H9 (cell line): Measurements from ENCODE around the gene NAGLU. TPM values are rescaled to one million over a fixed set of nuclear protein-coding genes. Genes with fewer than 3 reads are reported as not detected.
A peak's percentile ranks its signal among the peaks of the same experiment; 100 is the strongest.

Experiments used
- DNase-seq: peaks from one replicate; pipeline ENCODE4 v3.0.0-alpha.2; 2017
- H2AFZ ChIP-seq: one replicate; pipeline ENCODE4 v1.6.1; 2013; ENCODE audit warnings: mild to moderate bottlenecking, low read length, control low read depth, moderate library complexity
- H2AK5ac ChIP-seq: 2 replicates; pipeline ENCODE4 v1.6.1; 2013; ENCODE audit warnings: low read length, control low read depth, mixed read lengths; ENCODE audit not compliant: insufficient read length
- H2BK120ac ChIP-seq: one replicate; pipeline ENCODE4 v1.6.1; 2013; ENCODE audit warnings: low read depth, mild to moderate bottlenecking, low read length, control low read depth, inconsistent platforms; ENCODE audit not compliant: poor library complexity, severe bottlenecking
- H2BK12ac ChIP-seq: 2 replicates; pipeline ENCODE4 v1.6.1; 2013; ENCODE audit warnings: low read length, control low read depth, mixed read lengths, low read depth; ENCODE audit not compliant: insufficient read length
- H2BK15ac ChIP-seq: 2 replicates; pipeline ENCODE4 v1.6.1; 2013; ENCODE audit warnings: low read depth, low read length, control low read depth
- H2BK20ac ChIP-seq: one replicate; pipeline ENCODE4 v1.6.1; 2013; ENCODE audit warnings: low read depth, mild to moderate bottlenecking, low read length, control low read depth, inconsistent platforms; ENCODE audit not compliant: poor library complexity, severe bottlenecking
- H2BK5ac ChIP-seq: 2 replicates; pipeline ENCODE4 v1.6.1; 2013; ENCODE audit warnings: low read length, control low read depth, mixed read lengths; ENCODE audit not compliant: insufficient read length
- H3K14ac ChIP-seq: 2 replicates; pipeline ENCODE4 v1.6.1; 2013; ENCODE audit warnings: low read length, control low read depth; ENCODE audit not compliant: insufficient read depth
- H3K18ac ChIP-seq: 2 replicates; pipeline ENCODE4 v1.6.1; 2013; ENCODE audit warnings: low read depth, mild to moderate bottlenecking, mixed read lengths, low read length, control low read depth; ENCODE audit not compliant: insufficient read length
- H3K23ac ChIP-seq: 2 replicates; pipeline ENCODE4 v1.6.1; 2013; ENCODE audit warnings: low read length, control low read depth, mixed read lengths, low read depth; ENCODE audit not compliant: insufficient read length
- H3K23me2 ChIP-seq: 2 replicates; pipeline ENCODE4 v1.6.1; 2013; ENCODE audit warnings: low read depth, mild to moderate bottlenecking, mixed read lengths, low read length, control low read depth; ENCODE audit not compliant: insufficient read length, poor library complexity, severe bottlenecking
- H3K27ac ChIP-seq: 2 replicates; pipeline ENCODE4 v1.5.1; 2013; ENCODE audit warnings: low read length, control low read depth, mixed read lengths, low read depth; ENCODE audit not compliant: insufficient read length
- H3K27me3 ChIP-seq: 2 replicates; pipeline ENCODE4 v1.6.1; 2013; ENCODE audit warnings: low read length, control low read depth, inconsistent platforms; ENCODE audit not compliant: insufficient read depth
- H3K4ac ChIP-seq: 2 replicates; pipeline ENCODE4 v1.6.1; 2013; ENCODE audit warnings: low read depth, mild to moderate bottlenecking, control low read depth, inconsistent platforms, low read length, moderate library complexity
- H3K4me1 ChIP-seq: 2 replicates; pipeline ENCODE4 v1.6.1; 2013; ENCODE audit warnings: low read length, control low read depth, inconsistent platforms; ENCODE audit not compliant: insufficient read depth
- H3K4me2 ChIP-seq: 2 replicates; pipeline ENCODE4 v1.6.1; 2013; ENCODE audit warnings: low read length, control low read depth, mixed read lengths; ENCODE audit not compliant: insufficient read length, insufficient read depth
- H3K56ac ChIP-seq: 2 replicates; pipeline ENCODE4 v1.6.1; 2013; ENCODE audit warnings: low read depth, mild to moderate bottlenecking, mixed read lengths, low read length, control low read depth; ENCODE audit not compliant: insufficient read length
- H3K79me1 ChIP-seq: 2 replicates; pipeline ENCODE4 v1.6.1; 2013; ENCODE audit warnings: low read depth, mild to moderate bottlenecking, moderate library complexity, low read length, control low read depth, inconsistent platforms; ENCODE audit not compliant: insufficient read depth, poor library complexity, severe bottlenecking
- H3K79me2 ChIP-seq: 2 replicates; pipeline ENCODE4 v1.6.1; 2013; ENCODE audit warnings: low read length, control low read depth, inconsistent platforms; ENCODE audit not compliant: insufficient read depth
- H3K9ac ChIP-seq: 2 replicates; pipeline ENCODE4 v1.6.1; 2013; ENCODE audit warnings: low read length, control low read depth, mixed read lengths; ENCODE audit not compliant: insufficient read length; ENCODE audit errors: extremely low read depth
- H3K9me3 ChIP-seq: one replicate; pipeline ENCODE4 v1.6.1; 2013; ENCODE audit warnings: low read depth, low read length, inconsistent platforms; ENCODE audit not compliant: control insufficient read depth
- H3T11ph ChIP-seq: one replicate; pipeline ENCODE4 v1.6.1; 2013; ENCODE audit warnings: mild to moderate bottlenecking, low read length, control low read depth, inconsistent platforms
- H4K20me1 ChIP-seq: one replicate; pipeline ENCODE4 v1.6.1; 2013; ENCODE audit not compliant: control insufficient read depth, insufficient read length, insufficient read depth
- H4K5ac ChIP-seq: 2 replicates; pipeline ENCODE4 v1.6.1; 2013; ENCODE audit warnings: low read depth, mild to moderate bottlenecking, mixed read lengths, low read length, control low read depth; ENCODE audit not compliant: insufficient read length
- H4K8ac ChIP-seq: replicated peaks from 2 replicates; pipeline ENCODE4 v1.6.1; 2013; ENCODE audit warnings: low read length, control low read depth, mixed read lengths, low read depth; ENCODE audit not compliant: insufficient read length
- H4K91ac ChIP-seq: 2 replicates; pipeline ENCODE4 v1.6.1; 2013; ENCODE audit warnings: low read depth, mild to moderate bottlenecking, moderate library complexity, mixed read lengths, low read length, control low read depth; ENCODE audit not compliant: insufficient read length
- H3K27ac Mint-ChIP-seq, 3 experiments: 2 replicates in 2 of 3; 3 replicates in 1 of 3; pipeline ENCODE4 v1.8.0; 2020 to 2021; ENCODE audit warnings: mixed read lengths in 3 of 3, mild to moderate bottlenecking in 1 of 3, moderate library complexity in 1 of 3
- H3K27me3 Mint-ChIP-seq: 2 replicates; pipeline ENCODE4 v1.8.0; 2021; ENCODE audit warnings: low read depth, mild to moderate bottlenecking, moderate library complexity, mixed read lengths
- H3K36me3 Mint-ChIP-seq, 3 experiments: 2 replicates in 2 of 3; 3 replicates in 1 of 3; pipeline ENCODE4 v1.8.0; 2020 to 2021; ENCODE audit warnings: low read depth in 3 of 3, mixed read lengths in 3 of 3; ENCODE audit not compliant: insufficient read depth in 1 of 3
- H3K4me1 Mint-ChIP-seq, 2 experiments: 2 replicates each; pipeline ENCODE4 v1.8.0; 2020; ENCODE audit warnings: mixed read lengths in 2 of 2
- H3K4me3 Mint-ChIP-seq, 2 experiments: 2 replicates in 1 of 2; 3 replicates in 1 of 2; pipeline ENCODE4 v1.8.0; 2020 to 2021; ENCODE audit warnings: mild to moderate bottlenecking in 2 of 2, mixed read lengths in 2 of 2, moderate library complexity in 1 of 2
- H3K9me3 Mint-ChIP-seq, 2 experiments: 2 replicates in 1 of 2; 3 replicates in 1 of 2; pipeline ENCODE4 v1.8.0; 2020; ENCODE audit warnings: mild to moderate bottlenecking in 2 of 2, mixed read lengths in 2 of 2, moderate library complexity in 1 of 2
- WGBS: extraction: QIAGEN DNeasy Blood & Tissue Kit; methylation state at CpG from one replicate; pipeline ENCODE4 v1.1.7; 2013; ENCODE audit warnings: missing lambda C conversion rate, low lambda C conversion rate, mixed read lengths; ENCODE audit not compliant: insufficient read length; ENCODE audit errors: extremely low coverage; 5-methylcytosine and 5-hydroxymethylcytosine counted together
- total RNA-seq: library from RNA; stranded (reverse); gene quantifications from 2 replicates; pipeline ENCODE4 v1.2.1, GENCODE V29; 2021
- TF ChIP-seq, protein P1 (sequence below): fragments of 200-600 bp; sonication (generic); conservative IDR thresholded peaks from 3 replicates; pipeline ENCODE4 v1.8.0; 2021; ENCODE audit warnings: antibody characterized with exemption, mild to moderate bottlenecking

NAGLU gene
- total RNA-seq, 1 experiment from 2014 or later, result 23.5 TPM

DNA sequence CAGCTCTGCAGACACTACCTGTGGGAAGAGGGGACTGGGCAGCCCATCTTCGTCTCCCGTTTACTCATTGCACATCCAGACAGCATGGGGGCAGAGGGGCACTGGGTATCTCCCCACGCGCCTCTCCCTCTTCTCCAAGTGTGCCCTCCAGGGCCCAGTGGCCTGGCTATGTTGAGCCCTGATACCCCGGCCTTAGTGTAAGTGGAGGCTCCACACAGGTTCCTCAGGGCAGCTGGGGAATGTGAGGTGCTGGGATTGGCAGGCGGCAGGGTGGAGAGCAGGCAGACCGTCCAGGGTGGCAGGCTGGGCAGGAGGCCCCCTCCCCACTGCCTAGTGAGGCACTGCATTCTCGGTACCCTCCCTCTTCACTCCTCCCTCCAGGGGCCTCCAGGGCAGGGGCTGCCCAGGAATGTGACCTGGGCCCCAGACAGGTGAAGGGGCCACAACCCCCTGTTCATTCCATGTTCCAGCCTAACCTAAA, 13.2 kb upstream of the NAGLU start:
- H2BK12ac ChIP-seq, result no peak overlapping the region
- no peak overlapping the region for H2BK120ac ChIP-seq
- H2AFZ ChIP-seq, result no peak overlapping the region
- H3K4me1 ChIP-seq, result peaks cover 11% of the 10 kb centered on the region; the same call in 1 of the 2 replicates
- no peak overlapping the region for H3K14ac ChIP-seq
- H3K56ac ChIP-seq, result no peak overlapping the region
- H3K27me3 Mint-ChIP-seq, result peaks cover 13% of the 10 kb centered on the region
- no peak overlapping the region for H3K23ac ChIP-seq
- H3K18ac ChIP-seq, result no peak overlapping the region
- H3K4me3 Mint-ChIP-seq, result no peak overlapping the region
- H2BK5ac ChIP-seq, result no peak overlapping the region
- no peak overlapping the region for H2BK20ac ChIP-seq
- peaks cover 2% of the 10 kb centered on the region; the same call in 1 of the 2 replicates for H3K27me3 ChIP-seq
- H2BK15ac ChIP-seq, result no peak overlapping the region
- H3K4ac ChIP-seq, result no peak overlapping the region
- WGBS, result no CpG with 5 or more reads among the region's 8 CpGs
- TF ChIP-seq, protein P1, sequence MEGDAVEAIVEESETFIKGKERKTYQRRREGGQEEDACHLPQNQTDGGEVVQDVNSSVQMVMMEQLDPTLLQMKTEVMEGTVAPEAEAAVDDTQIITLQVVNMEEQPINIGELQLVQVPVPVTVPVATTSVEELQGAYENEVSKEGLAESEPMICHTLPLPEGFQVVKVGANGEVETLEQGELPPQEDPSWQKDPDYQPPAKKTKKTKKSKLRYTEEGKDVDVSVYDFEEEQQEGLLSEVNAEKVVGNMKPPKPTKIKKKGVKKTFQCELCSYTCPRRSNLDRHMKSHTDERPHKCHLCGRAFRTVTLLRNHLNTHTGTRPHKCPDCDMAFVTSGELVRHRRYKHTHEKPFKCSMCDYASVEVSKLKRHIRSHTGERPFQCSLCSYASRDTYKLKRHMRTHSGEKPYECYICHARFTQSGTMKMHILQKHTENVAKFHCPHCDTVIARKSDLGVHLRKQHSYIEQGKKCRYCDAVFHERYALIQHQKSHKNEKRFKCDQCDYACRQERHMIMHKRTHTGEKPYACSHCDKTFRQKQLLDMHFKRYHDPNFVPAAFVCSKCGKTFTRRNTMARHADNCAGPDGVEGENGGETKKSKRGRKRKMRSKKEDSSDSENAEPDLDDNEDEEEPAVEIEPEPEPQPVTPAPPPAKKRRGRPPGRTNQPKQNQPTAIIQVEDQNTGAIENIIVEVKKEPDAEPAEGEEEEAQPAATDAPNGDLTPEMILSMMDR, result no peak
- peaks cover 0 to 27% (median 23%) of the 10 kb centered on the region in 3 experiments; a peak in 5 of 7 replicates for H3K36me3 Mint-ChIP-seq
- no peak overlapping the region for H3K27ac ChIP-seq
- no peaks in the 10 kb centered on the region for H3K9me3 ChIP-seq
- no peaks in the 10 kb centered on the region for H3K9me3 Mint-ChIP-seq
- no peaks in the 10 kb centered on the region for H3K79me1 ChIP-seq
- H4K20me1 ChIP-seq, result no peaks in the 10 kb centered on the region
- 0 out of 7 replicates have a peak overlapping the region, but pooled peaks of 1 of the 3 experiments have one; percentile 28 for H3K27ac Mint-ChIP-seq
- H3K4me2 ChIP-seq, result no peak overlapping the region
- no peak overlapping the region for H4K5ac ChIP-seq
- H3K4me1 Mint-ChIP-seq, result peaks cover 26 to 39% of the 10 kb centered on the region in 2 experiments
- no peak overlapping the region for H4K91ac ChIP-seq
- H3K9ac ChIP-seq, result no peak overlapping the region
- H3T11ph ChIP-seq, result no peak overlapping the region
- no peaks in the 10 kb centered on the region for H3K23me2 ChIP-seq
- no peak overlapping the region for H4K8ac ChIP-seq
- no peaks in the 10 kb centered on the region for H3K79me2 ChIP-seq
- H2AK5ac ChIP-seq, result no peak overlapping the region
- peak; percentile 22 for DNase-seq
